ENCODE measurements around the gene PCSK1N.
A peak's percentile ranks its signal among the peaks of the same experiment; 100 is the strongest.
"Not testable (repeated sequence)": the region's sequence is repeated elsewhere in the genome, so short reads cannot be mapped to it uniquely, and the experiment has no call there.

The PCSK1N gene, protein sequence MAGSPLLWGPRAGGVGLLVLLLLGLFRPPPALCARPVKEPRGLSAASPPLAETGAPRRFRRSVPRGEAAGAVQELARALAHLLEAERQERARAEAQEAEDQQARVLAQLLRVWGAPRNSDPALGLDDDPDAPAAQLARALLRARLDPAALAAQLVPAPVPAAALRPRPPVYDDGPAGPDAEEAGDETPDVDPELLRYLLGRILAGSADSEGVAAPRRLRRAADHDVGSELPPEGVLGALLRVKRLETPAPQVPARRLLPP

DNA sequence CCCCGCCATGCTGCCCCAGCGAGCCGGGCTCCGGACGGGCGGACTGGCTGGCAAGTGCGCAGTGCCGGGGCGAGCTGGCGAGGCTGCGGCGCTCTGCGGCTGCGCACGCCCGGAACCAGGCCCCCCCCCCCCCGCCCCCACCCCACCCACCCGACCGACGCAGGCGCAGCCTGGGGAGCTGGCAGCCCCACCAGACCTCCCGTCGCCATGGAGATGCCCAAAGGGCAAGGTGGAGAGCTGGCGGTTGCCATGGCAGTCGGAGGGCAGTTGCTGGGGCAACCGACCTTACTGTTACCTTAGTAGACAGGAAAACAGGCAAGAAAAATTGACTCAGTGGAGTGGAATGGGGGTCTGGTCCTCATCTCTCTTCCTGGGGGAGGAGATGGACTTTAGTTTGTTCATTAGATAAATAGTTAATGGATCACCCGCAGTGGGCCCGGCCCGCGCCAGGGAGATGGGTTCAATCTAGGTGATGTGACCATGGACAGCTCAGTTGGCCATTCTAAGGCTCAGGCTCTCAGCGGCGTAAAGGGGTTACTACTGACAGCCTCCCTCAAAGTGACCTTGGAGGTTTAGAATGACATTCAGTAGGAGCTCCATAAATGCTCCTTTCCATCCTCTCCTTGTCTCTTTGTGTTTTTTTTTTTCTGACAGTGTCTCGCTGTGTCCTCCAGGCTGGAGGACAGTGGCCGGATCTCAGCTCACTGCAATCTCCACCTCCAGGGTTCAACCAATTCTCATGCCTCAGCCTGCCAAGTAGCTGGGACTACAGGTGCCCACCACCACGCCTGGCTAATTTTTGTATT lies at the start of gene PCSK1N:
PCSK1N (minus strand) TSS at position 87 of the 806 bp plus-strand sequence; CDS start at position 9, 78 bp downstream.
- no peak for DNase-seq (ENCODE audit: low spot score)

DNA sequence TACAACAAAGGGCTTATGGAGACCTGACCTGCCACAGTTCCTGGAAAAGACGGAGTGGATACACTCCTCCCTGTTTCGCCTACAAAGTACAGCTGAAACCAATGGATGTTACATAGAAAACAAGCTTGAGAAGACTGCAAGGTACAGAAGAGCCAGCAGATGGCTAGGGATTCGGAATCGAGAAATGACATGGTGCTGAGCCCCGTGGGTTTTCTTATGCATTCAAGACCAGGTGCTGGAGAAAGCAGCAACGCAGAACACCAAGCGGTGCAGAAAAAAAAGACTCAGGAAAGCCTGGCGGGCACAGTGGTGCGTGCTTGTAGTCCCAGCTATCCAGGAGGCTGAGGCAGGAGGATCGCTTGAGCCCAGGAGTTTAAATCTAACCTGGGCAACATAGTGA lies 48.3 kb upstream of the PCSK1N start:
- no peak for DNase-seq (ENCODE audit: low spot score)

DNA sequence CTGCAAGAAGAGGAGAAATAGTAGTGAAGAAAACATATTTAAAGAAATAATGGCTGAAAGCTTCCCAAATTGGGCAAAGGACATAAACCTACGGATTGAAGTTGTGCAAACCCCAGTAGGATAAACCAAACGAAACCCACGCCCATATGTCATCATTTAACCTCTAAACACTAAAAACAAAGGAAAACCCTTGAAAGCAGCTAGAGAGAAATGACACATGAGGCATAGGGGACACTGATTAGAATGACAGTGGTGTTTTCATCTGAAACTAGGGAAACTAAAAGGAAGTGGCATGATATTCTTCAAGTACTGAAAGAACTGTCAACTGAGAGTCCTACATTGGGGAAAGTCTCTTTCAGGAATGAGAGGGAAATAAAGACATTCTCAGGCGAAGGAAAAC lies 41.5 kb upstream of the PCSK1N start:
- not testable (repeated sequence) for DNase-seq (ENCODE audit: low spot score)

DNA sequence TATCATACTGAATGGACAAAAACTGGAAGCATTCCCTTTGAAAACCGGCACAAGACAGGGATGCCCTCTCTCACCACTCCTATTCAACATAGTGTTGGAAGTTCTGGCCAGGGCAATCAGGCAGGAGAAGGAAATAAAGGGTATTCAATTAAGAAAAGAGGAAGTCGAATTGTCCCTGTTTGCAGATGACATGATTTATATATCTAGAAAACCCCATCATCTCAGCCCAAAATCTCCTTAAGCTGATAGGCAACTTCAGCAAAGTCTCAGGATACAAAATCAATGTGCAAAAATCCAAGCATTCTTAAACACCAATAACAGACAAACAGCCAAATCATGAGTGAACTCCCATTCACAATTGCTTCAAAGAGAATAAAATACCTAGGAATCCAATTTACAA lies 36.6 kb upstream of the PCSK1N start:
- DNase-seq (ENCODE audit: low spot score) = not testable (repeated sequence)

DNA sequence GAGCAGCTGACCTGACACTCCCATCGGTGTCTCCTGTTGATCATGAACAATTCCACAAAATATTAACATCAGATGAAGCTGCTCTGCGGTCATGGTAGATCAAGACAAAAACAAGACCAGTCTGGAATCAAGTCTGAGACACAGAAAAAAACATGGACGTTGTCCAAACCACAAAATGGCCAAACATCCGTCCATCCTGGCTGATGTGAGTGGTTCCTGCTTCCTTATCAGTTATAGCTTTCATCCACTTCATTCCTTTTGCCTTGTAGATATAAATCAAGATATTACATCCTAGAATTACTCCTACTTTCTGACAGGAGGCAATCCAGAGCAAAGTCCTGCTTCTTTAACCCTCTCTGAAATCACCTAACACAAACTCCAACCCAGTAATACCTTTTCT lies 28.8 kb upstream of the PCSK1N start:
- DNase-seq (ENCODE audit: low spot score) = peak; percentile 15

DNA sequence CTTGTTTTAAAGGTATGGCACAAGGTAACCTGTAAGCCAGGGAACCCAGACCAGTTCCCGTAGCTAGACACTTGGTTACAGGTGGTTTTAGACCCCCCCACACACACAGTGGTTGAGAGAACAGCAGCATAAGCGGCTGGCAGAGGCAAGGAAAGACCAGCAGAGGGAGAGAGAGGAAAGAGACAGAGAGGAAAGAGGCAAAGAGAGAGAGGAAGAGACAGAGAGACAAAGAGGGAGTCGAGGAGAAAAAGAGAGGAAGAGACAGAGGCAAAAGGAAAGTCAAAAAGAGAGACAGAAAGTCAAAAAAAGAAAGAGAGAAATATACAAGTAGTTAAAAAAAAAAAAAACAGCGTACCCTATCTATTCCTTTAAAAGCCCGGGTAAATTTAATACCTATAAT lies 19.5 kb upstream of the PCSK1N start:
- no peak for DNase-seq (ENCODE audit: low spot score)

DNA sequence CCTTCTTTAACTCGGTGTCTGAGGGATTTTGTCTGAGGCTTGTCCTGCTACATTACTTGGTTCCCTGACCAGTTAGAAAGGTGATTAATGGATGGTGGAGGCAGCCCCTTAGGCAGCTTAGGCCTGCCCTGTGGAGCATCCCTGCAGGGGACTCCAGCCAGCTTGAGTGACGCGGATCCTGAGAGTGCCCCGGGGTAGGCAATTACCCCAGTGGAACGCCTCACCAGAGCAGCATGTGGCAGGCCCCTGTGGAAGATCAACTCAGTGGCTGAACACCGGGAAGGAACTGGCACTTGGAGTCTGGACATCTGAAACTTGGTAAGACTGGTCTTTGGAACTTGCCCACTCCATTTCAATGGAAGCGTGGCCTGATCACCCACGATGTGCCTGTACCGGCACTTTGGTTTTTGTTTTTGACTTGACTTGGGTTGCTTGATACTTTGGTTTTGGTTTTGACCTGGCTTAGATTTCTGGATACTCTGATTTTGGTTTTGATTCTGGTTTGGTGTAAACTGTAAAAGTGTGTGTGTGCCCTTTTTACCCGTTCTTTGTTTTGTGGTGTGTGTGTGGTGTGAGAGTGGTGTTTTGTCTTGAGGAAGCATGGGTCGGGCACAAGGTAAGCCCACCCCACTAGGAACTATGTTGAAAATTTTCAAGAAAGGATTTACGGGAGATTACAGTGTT lies 18.9 kb upstream of the PCSK1N start:
- DNase-seq (ENCODE audit: low spot score) = not testable (repeated sequence)

DNA sequence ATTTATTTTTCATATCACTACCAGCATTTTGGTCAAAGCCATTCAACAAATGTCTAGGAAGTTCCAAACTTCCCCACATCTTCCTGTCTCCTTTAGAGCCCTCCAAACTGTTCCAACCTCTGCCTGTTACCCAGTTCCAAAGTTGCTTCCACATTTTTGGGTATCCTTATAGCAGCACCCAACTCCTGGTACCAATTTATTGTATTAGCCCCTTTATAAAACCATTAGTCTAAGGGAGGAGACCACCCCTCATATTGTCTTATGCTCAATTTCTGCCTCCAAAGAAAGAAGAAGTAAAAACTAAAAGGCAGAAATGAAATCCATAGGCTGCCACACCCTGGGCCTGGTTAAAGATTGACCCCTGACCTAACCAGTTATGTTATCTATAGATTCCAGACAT lies 18.1 kb upstream of the PCSK1N start:
- DNase-seq (ENCODE audit: low spot score) = not testable (repeated sequence)

DNA sequence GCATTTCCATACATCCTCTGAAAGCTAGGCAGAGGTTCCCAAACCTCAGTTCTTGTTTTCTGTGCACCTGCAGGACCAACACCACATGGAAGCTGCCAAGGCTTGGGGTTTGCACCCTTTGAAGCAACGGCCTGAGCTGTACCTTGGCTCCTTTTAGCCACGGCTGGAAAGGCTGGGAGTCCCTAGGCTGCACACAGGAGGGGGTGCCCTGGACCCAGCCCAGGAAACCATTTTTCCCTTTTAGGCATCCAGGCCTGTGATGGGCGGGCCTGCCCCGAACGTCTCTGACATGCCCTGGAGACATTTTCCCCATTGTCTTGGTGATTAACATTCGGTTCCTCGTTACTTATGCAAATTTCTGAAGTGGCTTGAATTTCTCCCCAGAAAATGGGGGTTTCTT lies 17.4 kb upstream of the PCSK1N start:
- no peak for DNase-seq (ENCODE audit: low spot score)

DNA sequence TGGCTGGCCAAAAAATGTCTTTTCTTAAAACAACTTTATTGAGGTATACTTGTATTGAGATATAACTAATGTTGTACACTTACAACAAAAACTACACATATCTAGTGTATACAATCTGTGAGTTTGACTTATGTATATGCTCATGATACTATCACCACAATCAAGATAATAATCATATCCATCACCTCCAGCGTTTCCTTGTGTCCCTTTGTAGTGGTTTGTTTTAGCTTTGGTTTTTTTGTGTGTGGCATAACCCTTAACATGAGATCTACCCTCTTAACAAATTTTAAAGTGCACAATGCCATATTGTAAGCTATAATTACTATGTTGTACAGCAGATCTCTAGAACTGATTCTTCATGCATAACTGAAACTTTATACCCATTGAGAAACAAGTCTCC lies 13.4 kb upstream of the PCSK1N start:
- DNase-seq (ENCODE audit: low spot score) = no peak

DNA sequence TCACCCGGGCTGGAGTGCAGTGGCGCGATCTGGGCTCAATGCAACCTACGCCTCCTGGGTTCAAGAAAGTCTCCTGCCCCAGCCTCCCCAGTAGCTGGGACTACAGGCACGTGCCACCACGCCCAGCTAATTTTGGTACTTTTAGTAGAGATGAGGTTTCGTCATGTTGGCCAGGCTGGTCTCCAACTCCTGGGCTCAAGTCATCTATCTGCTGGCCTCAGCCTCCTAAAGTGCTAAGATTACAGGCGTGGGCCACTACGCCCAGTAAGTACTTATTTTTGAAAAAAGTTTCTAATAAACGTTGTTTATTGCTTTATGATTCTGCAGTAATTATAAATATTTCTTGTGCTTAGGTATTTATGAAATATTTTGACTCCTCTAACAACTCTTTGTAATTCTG lies 4.3 kb upstream of the PCSK1N start:
- DNase-seq (ENCODE audit: low spot score) = no peak

DNA sequence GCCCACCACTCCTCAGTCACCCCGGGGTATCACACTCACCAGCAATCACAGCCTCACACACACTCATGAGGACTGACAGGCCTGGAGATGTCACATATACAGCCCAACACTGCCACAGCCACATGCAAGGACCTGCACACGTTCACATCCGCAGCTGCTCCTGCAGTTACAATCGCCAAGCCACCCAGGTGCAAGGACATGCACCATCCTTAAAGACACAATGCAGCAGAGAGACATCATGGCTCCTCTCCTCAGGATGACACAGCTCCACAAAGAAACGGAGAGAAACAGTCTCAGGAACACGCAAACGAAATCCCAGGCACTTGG lies 1.1 kb downstream of the PCSK1N start:
- no peak for DNase-seq (ENCODE audit: low spot score)

DNA sequence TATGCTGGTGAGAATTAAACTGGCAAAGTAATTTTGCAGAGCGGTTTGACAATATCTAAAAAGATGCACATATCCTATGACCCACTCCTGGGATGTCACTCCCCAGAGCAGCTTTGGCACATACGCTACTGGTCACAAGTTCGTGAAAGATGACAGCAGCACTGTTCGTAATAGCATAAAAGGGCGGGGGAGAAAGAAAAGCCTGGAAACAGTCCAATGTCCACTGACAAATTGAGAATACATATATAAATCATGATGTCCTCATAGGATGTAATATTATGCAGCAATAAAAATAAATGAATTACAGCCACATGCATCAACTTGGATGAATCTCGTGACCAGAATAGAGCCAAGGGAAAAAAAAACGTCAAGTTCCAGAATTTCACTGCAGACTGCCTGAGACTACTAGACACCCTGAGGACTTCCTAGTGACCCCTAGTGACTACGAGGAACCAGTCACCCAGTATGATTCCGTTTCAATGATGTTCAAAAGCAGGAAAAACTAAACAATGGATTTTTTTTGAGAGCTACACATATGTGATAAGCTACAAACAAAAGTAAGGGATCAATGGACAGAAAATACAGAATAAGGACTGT lies 1.8 kb downstream of the PCSK1N start:
- DNase-seq (ENCODE audit: low spot score) = peak; percentile 29

DNA sequence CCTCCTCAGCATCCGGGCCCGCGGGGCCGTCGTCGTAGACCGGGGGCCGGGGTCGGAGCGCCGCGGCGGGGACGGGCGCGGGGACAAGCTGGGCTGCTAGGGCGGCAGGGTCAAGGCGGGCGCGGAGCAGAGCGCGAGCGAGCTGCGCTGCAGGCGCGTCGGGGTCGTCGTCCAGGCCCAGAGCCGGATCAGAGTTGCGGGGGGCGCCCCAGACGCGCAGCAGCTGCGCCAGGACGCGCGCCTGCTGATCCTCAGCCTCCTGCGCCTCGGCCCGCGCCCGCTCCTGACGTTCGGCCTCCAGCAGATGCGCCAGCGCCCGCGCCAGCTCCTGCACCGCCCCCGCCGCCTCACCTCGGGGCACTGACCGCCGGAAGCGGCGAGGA lies 3.5 kb downstream of the PCSK1N start:
- DNase-seq (ENCODE audit: low spot score) = no peak

DNA sequence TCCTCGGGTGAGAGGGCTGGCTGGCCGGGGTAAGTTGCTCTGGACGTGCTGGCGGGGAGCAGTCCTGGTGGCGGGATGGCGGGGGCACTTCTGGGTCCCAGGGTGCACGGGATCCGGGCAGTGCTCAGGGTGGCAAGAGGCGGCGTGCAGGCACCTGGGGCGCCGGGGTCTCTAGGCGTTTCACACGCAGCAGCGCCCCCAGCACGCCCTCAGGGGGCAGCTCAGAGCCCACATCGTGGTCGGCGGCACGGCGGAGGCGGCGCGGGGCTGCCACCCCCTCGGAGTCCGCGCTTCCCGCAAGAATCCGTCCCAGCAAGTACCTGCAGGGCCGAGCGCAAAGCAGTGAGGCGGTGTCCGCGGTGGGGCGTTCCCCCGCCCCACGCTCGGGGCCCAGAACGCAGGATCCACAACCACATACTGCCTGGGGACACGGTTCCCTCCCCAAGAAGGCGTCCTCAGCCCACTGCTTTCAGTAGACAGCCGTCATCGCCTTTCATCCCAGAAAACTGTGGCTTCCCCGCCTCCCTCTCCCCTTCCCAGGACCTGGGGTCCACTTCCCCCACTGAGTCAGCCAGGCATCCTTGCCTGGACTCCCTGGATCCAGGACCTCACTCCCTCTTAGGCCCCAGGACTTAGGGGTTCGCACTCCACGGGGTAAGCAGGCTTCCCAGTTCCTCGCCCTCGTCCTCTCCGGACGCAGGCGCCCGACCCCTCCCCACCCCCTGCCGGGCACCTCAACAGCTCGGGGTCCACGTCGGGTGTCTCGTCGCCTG lies 4.1 kb downstream of the PCSK1N start:
- DNase-seq (ENCODE audit: low spot score) = no peak

DNA sequence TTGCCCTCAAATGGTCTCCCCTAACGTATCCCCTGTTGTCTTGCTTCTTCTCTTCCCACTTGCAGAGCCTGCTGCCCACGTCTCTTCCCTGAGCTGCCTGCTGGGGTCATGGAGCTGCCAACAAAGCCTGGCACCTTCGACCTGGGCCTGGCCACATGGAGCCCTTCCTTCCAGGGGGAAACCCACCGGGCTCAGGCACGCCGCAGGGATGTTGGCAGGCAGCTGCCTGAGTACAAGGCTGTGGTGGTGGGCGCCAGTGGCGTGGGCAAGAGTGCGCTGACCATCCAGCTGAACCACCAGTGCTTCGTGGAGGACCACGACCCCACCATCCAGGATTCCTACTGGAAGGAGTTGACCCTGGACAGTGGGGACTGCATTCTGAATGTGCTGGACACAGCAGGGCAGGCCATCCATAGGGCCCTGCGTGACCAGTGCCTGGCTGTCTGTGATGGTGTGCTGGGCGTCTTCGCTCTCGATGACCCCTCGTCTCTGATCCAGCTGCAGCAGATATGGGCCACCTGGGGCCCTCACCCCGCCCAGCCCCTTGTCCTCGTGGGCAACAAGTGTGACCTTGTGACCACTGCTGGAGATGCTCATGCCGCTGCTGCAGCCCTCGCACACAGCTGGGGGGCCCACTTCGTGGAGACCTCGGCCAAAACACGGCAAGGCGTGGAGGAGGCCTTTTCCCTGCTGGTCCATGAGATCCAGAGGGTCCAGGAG lies 6.2 kb downstream of the PCSK1N start:
- no peak for DNase-seq (ENCODE audit: low spot score)

DNA sequence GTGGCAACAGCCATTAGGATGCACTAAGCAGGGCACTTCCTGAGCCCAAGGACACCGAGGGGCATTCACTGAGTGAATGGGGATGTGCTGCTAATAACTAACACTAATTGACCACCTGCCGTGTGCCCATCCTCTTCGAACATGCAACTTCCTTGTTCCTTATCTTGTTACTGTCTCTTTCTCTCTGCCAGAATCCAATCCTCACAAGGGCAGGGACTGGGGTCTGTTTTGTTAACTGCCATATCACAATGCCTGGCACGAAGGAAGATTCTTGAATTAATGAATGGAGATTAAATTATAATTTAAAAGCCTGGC lies 7.8 kb downstream of the PCSK1N start:
- no peak for DNase-seq (ENCODE audit: low spot score)

DNA sequence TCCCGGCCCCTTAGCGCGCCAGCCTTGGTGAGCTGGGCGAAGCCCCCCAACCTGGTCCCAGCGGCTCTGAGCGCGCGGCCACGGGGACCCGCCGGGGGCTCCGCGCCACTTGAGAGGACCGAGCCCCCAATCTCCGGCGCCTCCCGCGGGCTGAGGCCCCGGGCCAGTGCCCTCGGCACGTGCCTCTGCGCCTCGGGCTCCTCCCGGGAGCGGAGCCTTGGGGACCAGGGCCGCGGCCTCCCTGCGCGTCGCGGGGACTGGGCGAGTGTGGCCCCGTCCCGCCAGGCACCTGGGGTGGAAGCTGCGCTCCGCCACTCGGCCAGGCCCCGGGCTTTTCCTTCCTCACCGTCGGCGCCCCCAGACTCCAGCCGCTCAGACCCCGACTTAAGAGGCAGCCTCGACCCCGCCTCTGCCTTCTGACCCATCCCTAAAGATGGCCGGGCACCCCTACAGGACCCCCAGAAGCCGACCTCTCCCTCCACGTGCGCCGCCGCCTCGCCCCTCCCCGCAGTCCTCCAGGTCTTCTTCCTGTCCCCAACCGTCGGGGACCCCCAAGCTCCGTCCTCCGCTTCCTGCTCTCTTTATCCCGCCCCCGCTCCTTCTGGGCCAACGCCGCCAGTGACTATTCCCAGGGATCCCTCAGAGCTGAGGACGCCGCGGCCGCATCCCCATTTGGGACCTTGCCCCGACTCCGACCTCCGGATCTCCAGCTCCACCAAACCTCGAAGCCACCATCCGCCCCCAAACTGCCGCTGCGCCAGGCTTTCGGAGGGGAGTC lies 8.3 kb downstream of the PCSK1N start:
- DNase-seq (ENCODE audit: low spot score) = no peak

DNA sequence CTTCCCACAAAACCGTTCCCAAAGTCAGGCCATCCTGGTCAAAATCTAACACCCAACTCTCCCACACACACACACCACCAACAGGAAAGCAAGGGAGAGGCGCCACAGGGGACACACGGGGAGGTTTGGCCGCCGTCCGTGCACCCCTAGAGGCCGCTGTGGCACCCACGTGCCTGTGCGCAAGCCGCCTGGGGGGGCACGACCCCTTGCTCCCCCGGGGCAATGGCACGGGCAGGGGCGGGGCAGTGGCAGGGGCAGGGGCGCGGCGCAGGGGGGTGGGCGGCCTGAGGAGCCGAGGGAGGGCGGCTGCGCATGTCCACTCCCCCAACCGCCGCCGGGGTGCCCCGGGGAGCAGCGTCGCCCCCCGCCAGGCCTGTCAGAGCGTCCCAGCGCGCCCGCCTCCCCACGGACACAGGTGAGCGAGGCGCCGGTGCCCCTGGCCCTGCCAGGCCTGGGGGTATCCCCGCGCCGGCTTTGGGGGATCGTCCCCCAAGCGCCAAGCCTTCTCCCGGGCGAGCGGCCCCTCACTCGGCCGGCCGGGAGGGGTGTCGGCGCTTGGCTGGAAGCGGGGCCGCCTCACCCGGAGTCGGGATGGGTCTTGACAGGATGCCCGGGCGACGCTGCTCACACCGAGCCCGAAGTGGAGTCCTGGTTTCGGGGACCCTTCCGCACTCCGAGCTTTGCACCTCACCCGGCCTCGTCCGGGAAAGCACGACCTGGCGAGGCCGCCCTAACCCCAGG lies 9.1 kb downstream of the PCSK1N start, which contains the start of gene ERAS:
ERAS (plus strand) TSS at position 379 of the 741 bp plus-strand sequence. CDS start 2,611 bp downstream, outside the sequence.
- DNase-seq (ENCODE audit: low spot score) = no peak

DNA sequence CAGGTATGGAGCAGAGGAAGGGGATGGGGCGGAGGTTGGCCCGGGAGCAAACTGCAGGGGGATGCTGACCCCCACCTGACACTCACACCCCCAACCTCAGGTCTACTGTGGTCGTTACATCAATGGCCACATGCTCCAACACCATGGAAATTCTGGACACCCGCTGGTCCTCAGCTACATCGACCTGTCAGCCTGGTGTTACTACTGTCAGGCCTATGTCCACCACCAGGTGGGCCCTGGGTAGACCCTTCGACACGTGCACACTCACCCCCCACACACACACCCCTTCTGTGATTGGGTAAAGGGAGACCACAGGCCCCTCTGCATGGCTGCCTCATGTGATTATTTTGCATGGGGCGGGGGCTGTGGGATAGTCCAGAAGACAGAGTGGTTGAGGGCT lies 11.3 kb downstream of the PCSK1N start:
- no peak for DNase-seq (ENCODE audit: low spot score)

Data from AG08395 (cell line).